Measurements from ENCODE around the gene DAAM2. TPM values are rescaled to one million over a fixed set of nuclear protein-coding genes. Genes with fewer than 3 reads are reported as not detected.

The DAAM2 gene
- total RNA-seq, 2 experiments from 2014 or later, result 0.09 to 1.1 TPM

- Histone ChIP-seq H3K36me3 (ENCODE audit: insufficient read depth, low read length) (no peaks in the 10 kb centered on the region), H3K79me2 (ENCODE audit: insufficient read depth, low read depth, low read length) (no peaks in the 10 kb centered on the region), H3K4me1 (ENCODE audit: insufficient read depth, low read length, poor library complexity, severe bottlenecking) (no peaks in the 10 kb centered on the region), H3K27ac (ENCODE audit: low read depth, low read length, poor library complexity, severe bottlenecking) (no peak overlapping the region), H3K4me2 (ENCODE audit: low read length) (no peak overlapping the region), H3K4me3 (ENCODE audit: low read depth, low read length, poor library complexity, severe bottlenecking) (no peak overlapping the region), H2AFZ (ENCODE audit: low read length) (no peak overlapping the region), H3K9me3 (ENCODE audit: low read length) (no peaks in the 10 kb centered on the region), H3K9me2 (ENCODE audit: insufficient read depth, low read length) (no peaks in the 10 kb centered on the region), H4K20me1 (ENCODE audit: insufficient read depth, low read length) (no peaks in the 10 kb centered on the region)
- CTCF ChIA-PET (ENCODE audit: unreplicated experiment), result no interaction called here
- POLR2A ChIA-PET, result interaction anchor here (0.7 kb wide), 1 partner anchor 22 kb away, joined by 3 read pairs; no protein-coding TSS in a partner anchor
- DNase-seq (ENCODE audit: low spot score), result no peak
- BruUV-seq (replicated peaks), result no TSS peak
- intact Hi-C loops (cut with micrococcal nuclease; ENCODE audit: unreplicated experiment), result no loop called here
- TF ChIP-seq CTCF (conservative IDR thresholded peaks at IDR 0.05; ENCODE audit: low read length) (no peak), EZH2phosphoT487 (IDR thresholded peaks at IDR 0.05; ENCODE audit: borderline replicate concordance, low read depth, low read length) (no peak)
These were observed 95.7 kb downstream of the DAAM2 start for GRCh38 chr6:39887692-39888450.

- CTCF ChIA-PET (ENCODE audit: unreplicated experiment), result no interaction called here
- H4K20me1 ChIP-seq (ENCODE audit: insufficient read depth, low read length), result no peaks in the 10 kb centered on the region
- POLR2A ChIA-PET, result interaction anchor here (0.5 kb wide), 1 partner anchor 93 kb away, joined by 5 read pairs; no protein-coding TSS in a partner anchor
- no peak overlapping the region for H3K27ac ChIP-seq (ENCODE audit: low read depth, low read length, poor library complexity, severe bottlenecking)
- no peak overlapping the region for H3K4me3 ChIP-seq (ENCODE audit: low read depth, low read length, poor library complexity, severe bottlenecking)
- H3K9me2 ChIP-seq (ENCODE audit: insufficient read depth, low read length), result no peaks in the 10 kb centered on the region
- TF ChIP-seq CTCF (conservative IDR thresholded peaks at IDR 0.05; ENCODE audit: low read length) (no peak), EZH2phosphoT487 (IDR thresholded peaks at IDR 0.05; ENCODE audit: borderline replicate concordance, low read depth, low read length) (no peak)
- H3K9me3 ChIP-seq (ENCODE audit: low read length), result no peaks in the 10 kb centered on the region
- no peak for DNase-seq (ENCODE audit: low spot score)
- no peak overlapping the region for H2AFZ ChIP-seq (ENCODE audit: low read length)
- no peaks in the 10 kb centered on the region for H3K36me3 ChIP-seq (ENCODE audit: insufficient read depth, low read length)
- BruUV-seq (replicated peaks), result no TSS peak
- intact Hi-C loops (cut with micrococcal nuclease; ENCODE audit: unreplicated experiment), result no loop called here
- no peaks in the 10 kb centered on the region for H3K4me1 ChIP-seq (ENCODE audit: insufficient read depth, low read length, poor library complexity, severe bottlenecking)
- no peak overlapping the region for H3K4me2 ChIP-seq (ENCODE audit: low read length)
- H3K79me2 ChIP-seq (ENCODE audit: insufficient read depth, low read depth, low read length), result no peaks in the 10 kb centered on the region
These were observed 97.1 kb downstream of the DAAM2 start for GRCh38 chr6:39889229-39889628.

GRCh38 chr6:39891353-39891752 is 99.2 kb downstream of the DAAM2 start:
- H3K4me3 ChIP-seq (ENCODE audit: low read depth, low read length, poor library complexity, severe bottlenecking), result no peak overlapping the region
- TF ChIP-seq EZH2phosphoT487 (IDR thresholded peaks at IDR 0.05; ENCODE audit: borderline replicate concordance, low read depth, low read length) (no peak), CTCF (conservative IDR thresholded peaks at IDR 0.05; ENCODE audit: low read length) (no peak)
- no peaks in the 10 kb centered on the region for H3K79me2 ChIP-seq (ENCODE audit: insufficient read depth, low read depth, low read length)
- no peak overlapping the region for H3K27ac ChIP-seq (ENCODE audit: low read depth, low read length, poor library complexity, severe bottlenecking)
- no peak overlapping the region for H2AFZ ChIP-seq (ENCODE audit: low read length)
- no peaks in the 10 kb centered on the region for H3K9me3 ChIP-seq (ENCODE audit: low read length)
- POLR2A ChIA-PET, result no interaction called here
- CTCF ChIA-PET (ENCODE audit: unreplicated experiment), result no interaction called here
- no peak overlapping the region for H3K4me2 ChIP-seq (ENCODE audit: low read length)
- H3K4me1 ChIP-seq (ENCODE audit: insufficient read depth, low read length, poor library complexity, severe bottlenecking), result no peaks in the 10 kb centered on the region
- DNase-seq (ENCODE audit: low spot score), result no peak
- BruUV-seq (replicated peaks), result no TSS peak
- no peaks in the 10 kb centered on the region for H3K36me3 ChIP-seq (ENCODE audit: insufficient read depth, low read length)
- intact Hi-C loops (cut with micrococcal nuclease; ENCODE audit: unreplicated experiment), result loop anchor here (5.0 kb wide), 1 partner anchor 544 kb away; no protein-coding TSS in a partner anchor
- no peaks in the 10 kb centered on the region for H3K9me2 ChIP-seq (ENCODE audit: insufficient read depth, low read length)
- H4K20me1 ChIP-seq (ENCODE audit: insufficient read depth, low read length), result no peaks in the 10 kb centered on the region

Measured in OCI-LY7 (cell line).